Skeletal muscle tissue (tissue), 4 donors: Measurements from ENCODE around the gene OR52E4. TPM values are rescaled to one million over a fixed set of nuclear protein-coding genes. Genes with fewer than 3 reads are reported as not detected.

ENCODE experiments used
- H3K27ac ChIP-seq: one replicate; pipeline ENCODE4 v1.7.0; 2013; ENCODE audit warnings: mild to moderate bottlenecking, low read depth, low read length, inconsistent platforms
- H3K27me3 ChIP-seq, 3 donors: one replicate each; pipeline ENCODE4 v1.7.0; 2013; ENCODE audit warnings: low read length in 3 of 3; ENCODE audit not compliant: control insufficient read depth in 3 of 3, insufficient read depth in 3 of 3
- H3K36me3 ChIP-seq, 3 donors: one replicate each; pipeline ENCODE4 v1.7.0; 2013; ENCODE audit warnings: low read length in 3 of 3; ENCODE audit not compliant: control insufficient read depth in 3 of 3, insufficient read depth in 3 of 3
- H3K4me1 ChIP-seq, 3 donors: one replicate each; pipeline ENCODE4 v1.7.0; 2013; ENCODE audit warnings: low read length in 3 of 3, mild to moderate bottlenecking in 3 of 3; ENCODE audit not compliant: control insufficient read depth in 3 of 3, insufficient read depth in 3 of 3
- H3K4me3 ChIP-seq, 3 donors: one replicate each; pipeline ENCODE4 v1.7.0; 2013; ENCODE audit warnings: low read length in 3 of 3
- H3K9ac ChIP-seq, 3 donors: one replicate each; pipeline ENCODE4 v1.7.0; 2013; ENCODE audit warnings: low read length in 3 of 3, mild to moderate bottlenecking in 3 of 3, moderate library complexity in 2 of 3, low read depth in 1 of 3
- H3K9me3 ChIP-seq, 3 donors: one replicate each; pipeline ENCODE4 v1.7.0; 2013; ENCODE audit warnings: low read length in 3 of 3; ENCODE audit not compliant: control insufficient read depth in 3 of 3
- total RNA-seq: library from RNA; depleted of rRNA; stranded (reverse); fragments of >200 nt; gene quantifications from one replicate; pipeline ENCODE4 v1.2.3, GENCODE V29; 2014
- donor health status: Osteomylitis.

OR52E4 gene
- total RNA-seq, 1 donor from 2014 or later = not detected

GRCh38 chr11:5923794-5924193, 43.4 kb downstream of the OR52E4 start:
- H3K4me3 ChIP-seq = no peak overlapping the region
- H3K9me3 ChIP-seq = peaks cover 0 to 2% (median 0%) of the 10 kb centered on the region in 3 donors
- H3K4me1 ChIP-seq = no peaks in the 10 kb centered on the region
- H3K27ac ChIP-seq = no peak overlapping the region
- no peak overlapping the region for H3K9ac ChIP-seq
- H3K27me3 ChIP-seq = no peaks in the 10 kb centered on the region
- H3K36me3 ChIP-seq = no peaks in the 10 kb centered on the region

GRCh38 chr11:5928271-5928670, 47.8 kb downstream of the OR52E4 start:
- no peaks in the 10 kb centered on the region for H3K27me3 ChIP-seq
- no peaks in the 10 kb centered on the region for H3K4me1 ChIP-seq
- H3K36me3 ChIP-seq = no peaks in the 10 kb centered on the region
- no peak overlapping the region for H3K27ac ChIP-seq
- H3K4me3 ChIP-seq = no peak overlapping the region
- peaks cover 0 to 7% (median 0%) of the 10 kb centered on the region in 3 donors for H3K9me3 ChIP-seq
- H3K9ac ChIP-seq = no peak overlapping the region

GRCh38 chr11:5928811-5929210, 48.4 kb downstream of the OR52E4 start:
- Histone ChIP-seq H3K9me3 (peaks cover 0 to 7% (median 0%) of the 10 kb centered on the region in 3 donors), H3K9ac (no peak overlapping the region), H3K27ac (no peak overlapping the region), H3K27me3 (no peaks in the 10 kb centered on the region), H3K4me3 (no peak overlapping the region), H3K4me1 (no peaks in the 10 kb centered on the region), H3K36me3 (no peaks in the 10 kb centered on the region)

DNA sequence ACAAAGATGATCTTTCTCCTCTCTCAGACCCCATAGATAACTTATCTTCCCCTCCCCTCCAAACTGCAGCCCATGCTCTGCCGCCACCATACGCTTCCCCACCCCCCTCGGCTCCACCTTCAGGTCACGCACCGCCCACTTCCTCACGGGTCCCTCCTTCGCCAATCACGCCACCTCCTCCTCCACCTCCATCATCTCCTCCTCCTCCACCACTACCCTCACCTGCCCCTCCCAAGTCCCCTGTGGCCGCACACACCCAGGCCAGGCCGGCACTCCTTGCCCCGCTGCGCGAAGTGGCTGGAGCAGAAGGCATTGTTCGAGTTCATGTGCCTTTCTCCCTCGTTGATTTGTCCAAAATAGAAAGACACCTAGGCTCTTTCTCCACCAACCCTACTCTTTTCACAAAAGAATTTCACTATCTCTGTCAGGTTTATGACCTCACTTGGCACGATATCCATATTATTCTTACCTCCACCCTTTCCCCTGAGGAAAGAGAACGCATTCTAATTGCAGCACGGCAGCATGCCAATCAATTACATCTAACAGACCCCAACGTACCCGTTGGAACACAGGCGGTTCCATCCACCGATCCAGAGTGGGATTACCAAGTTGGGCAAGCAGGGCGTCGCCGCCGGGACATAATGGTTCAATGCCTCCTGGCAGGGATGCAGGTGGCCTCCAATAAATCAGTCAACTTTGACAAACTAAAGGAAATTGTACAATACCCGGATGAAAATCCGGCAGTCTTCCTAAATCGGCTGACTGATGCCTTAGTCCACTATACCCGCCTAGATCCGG, 49.3 kb downstream of the OR52E4 start:
- no peaks in the 10 kb centered on the region for H3K36me3 ChIP-seq
- no peak overlapping the region for H3K27ac ChIP-seq
- H3K4me3 ChIP-seq = no peak overlapping the region
- no peaks in the 10 kb centered on the region for H3K4me1 ChIP-seq
- H3K9me3 ChIP-seq = peaks cover 0 to 7% (median 0%) of the 10 kb centered on the region in 3 donors
- H3K27me3 ChIP-seq = no peaks in the 10 kb centered on the region
- no peak overlapping the region for H3K9ac ChIP-seq

- Histone ChIP-seq H3K4me3 (no peak overlapping the region), H3K36me3 (no peaks in the 10 kb centered on the region), H3K27me3 (no peaks in the 10 kb centered on the region), H3K9me3 (peaks cover 0 to 7% (median 0%) of the 10 kb centered on the region in 3 donors), H3K27ac (no peak overlapping the region), H3K9ac (no peak overlapping the region), H3K4me1 (no peaks in the 10 kb centered on the region)
Measured at GRCh38 chr11:5930614-5931013, 50.2 kb downstream of the OR52E4 start.

DNA sequence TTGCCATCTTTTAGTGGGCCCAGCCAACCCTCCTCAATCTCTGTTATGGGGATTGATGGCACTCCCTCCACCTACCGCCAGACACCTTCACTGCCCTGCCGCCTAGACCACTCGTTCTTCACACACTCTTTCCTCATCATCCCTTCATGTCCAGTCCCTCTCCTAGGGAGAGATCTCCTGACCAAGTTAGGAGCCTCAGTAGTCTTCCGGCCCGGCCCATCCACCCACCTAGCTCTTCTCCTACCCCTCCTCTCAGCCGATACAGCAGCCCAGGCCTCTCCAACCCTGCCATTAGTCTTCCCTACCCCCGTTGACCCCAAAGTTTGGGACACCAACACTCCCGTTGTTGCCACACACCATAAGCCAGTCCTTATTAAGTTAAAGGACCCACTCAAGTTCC, 50.6 kb downstream of the OR52E4 start:
- Histone ChIP-seq H3K36me3 (no peaks in the 10 kb centered on the region), H3K27ac (no peak overlapping the region), H3K4me3 (no peak overlapping the region), H3K4me1 (no peaks in the 10 kb centered on the region), H3K27me3 (no peaks in the 10 kb centered on the region), H3K9me3 (peaks cover 0 to 7% (median 0%) of the 10 kb centered on the region in 3 donors), H3K9ac (no peak overlapping the region)

- Histone ChIP-seq H3K4me3 (no peak overlapping the region), H3K27ac (no peak overlapping the region), H3K36me3 (no peaks in the 10 kb centered on the region), H3K9me3 (peaks cover 0 to 9% (median 0%) of the 10 kb centered on the region in 3 donors), H3K9ac (no peak overlapping the region), H3K27me3 (no peaks in the 10 kb centered on the region), H3K4me1 (no peaks in the 10 kb centered on the region)
Measured at GRCh38 chr11:5932671-5933070, 52.2 kb downstream of the OR52E4 start.

DNA sequence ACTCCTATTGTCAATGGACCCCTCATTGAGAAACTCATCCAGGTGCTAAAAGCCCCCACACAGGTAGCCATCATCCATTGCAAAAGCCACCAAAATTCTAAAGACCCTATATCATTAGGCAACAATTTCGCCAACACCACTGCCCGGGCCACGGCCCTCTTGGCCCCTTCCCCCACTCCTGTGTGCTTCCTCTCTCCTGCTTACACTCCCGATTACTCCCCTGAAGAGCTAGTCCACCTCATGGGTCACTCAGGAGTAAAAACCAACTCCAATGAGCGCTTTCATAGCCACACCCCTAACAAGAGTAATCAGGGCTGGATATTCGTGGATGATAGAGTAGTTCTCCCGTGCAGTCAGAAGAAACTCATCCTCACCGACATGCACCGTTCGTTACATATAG, 52.7 kb downstream of the OR52E4 start:
- H3K36me3 ChIP-seq = no peaks in the 10 kb centered on the region
- no peak overlapping the region for H3K4me3 ChIP-seq
- H3K27ac ChIP-seq = no peak overlapping the region
- peaks cover 0 to 10% (median 0%) of the 10 kb centered on the region in 3 donors for H3K9me3 ChIP-seq
- no peak overlapping the region for H3K9ac ChIP-seq
- H3K27me3 ChIP-seq = no peaks in the 10 kb centered on the region
- no peaks in the 10 kb centered on the region for H3K4me1 ChIP-seq

Other genes with a start within 250 kb of the OR52E4 start
- 12.5 TPM for gene TRIM5, start 195.6 kb upstream of the OR52E4 start, total RNA-seq
- gene TRIM22, start 190.8 kb upstream of the OR52E4 start, total RNA-seq = 13.0 TPM
- not detected for gene OR56B1, start 144.2 kb upstream of the OR52E4 start, total RNA-seq
- gene OR52N4, start 126.4 kb upstream of the OR52E4 start, total RNA-seq = not detected
- not detected for gene OR52N5, start 97.3 kb upstream of the OR52E4 start, total RNA-seq
- gene OR52N1, start 89.4 kb upstream of the OR52E4 start, total RNA-seq = not detected
- gene OR52N2, start 71.7 kb upstream of the OR52E4 start, total RNA-seq = not detected
- not detected for gene OR52E6, start 38.7 kb upstream of the OR52E4 start, total RNA-seq
- not detected for gene OR52E8, start 22.9 kb upstream of the OR52E4 start, total RNA-seq
- not detected for gene OR52E5, start 12.6 kb downstream of the OR52E4 start, total RNA-seq
- gene OR56A3, start 61.6 kb downstream of the OR52E4 start, total RNA-seq = not detected
- gene OR56A5, start 87.9 kb downstream of the OR52E4 start, total RNA-seq = not detected
- not detected for gene OR52L1, start 106.4 kb downstream of the OR52E4 start, total RNA-seq
- not detected for gene OR56A4, start 126.3 kb downstream of the OR52E4 start, total RNA-seq
- under 0.01 TPM for gene OR56A1, start 150.1 kb downstream of the OR52E4 start, total RNA-seq
- gene OR56B4, start 227.1 kb downstream of the OR52E4 start, total RNA-seq = not detected